Mucosa of gallbladder (tissue), 1 donor: Measurements from ENCODE around the gene INSL3. TPM values are rescaled to one million over a fixed set of nuclear protein-coding genes. Genes with fewer than 3 reads are reported as not detected.
"Not testable (repeated sequence)": the region's sequence is repeated elsewhere in the genome, so short reads cannot be mapped to it uniquely, and the experiment has no call there.

Source experiments
- DNase-seq: peaks from one replicate; pipeline ENCODE4 v3.0.0-alpha.2; 2020; ENCODE audit warnings: low spot score
- total RNA-seq: library from RNA; stranded (reverse); gene quantifications from one replicate; pipeline ENCODE4 v1.2.1, GENCODE V29; 2021
- donor health status: DM: no; HTN: no; CAD: no.

INSL3 gene
- total RNA-seq, 1 donor from 2014 or later = not detected

GRCh38 chr19:17817668-17818363 is 3.5 kb downstream of the INSL3 start:
- no peak for DNase-seq

GRCh38 chr19:17812099-17812498 is 9.2 kb downstream of the INSL3 start:
- no peak for DNase-seq

- no peak for DNase-seq
Observed at GRCh38 chr19:17811681-17812080, 9.6 kb downstream of the INSL3 start.

GRCh38 chr19:17811103-17811502 is 10.2 kb downstream of the INSL3 start:
- no peak for DNase-seq

- no peak for DNase-seq
Observed at GRCh38 chr19:17807731-17808316, 13.5 kb downstream of the INSL3 start.

- DNase-seq = no peak
Observed at GRCh38 chr19:17806945-17807344, 14.4 kb downstream of the INSL3 start.

GRCh38 chr19:17805427-17805826 is 15.9 kb downstream of the INSL3 start:
- no peak for DNase-seq

- DNase-seq = no peak
Observed at GRCh38 chr19:17803264-17803896, 17.9 kb downstream of the INSL3 start.

GRCh38 chr19:17802137-17802858 is 19.0 kb downstream of the INSL3 start:
- no peak for DNase-seq

- DNase-seq = not testable (repeated sequence)
Observed at GRCh38 chr19:17798599-17798998, 22.7 kb downstream of the INSL3 start.

GRCh38 chr19:17797424-17798201 is 23.7 kb downstream of the INSL3 start:
- peak; percentile 91 for DNase-seq

- no peak for DNase-seq
Observed at GRCh38 chr19:17796838-17797423, 24.4 kb downstream of the INSL3 start.

GRCh38 chr19:17796013-17796837 is 25.1 kb downstream of the INSL3 start:
- peak; percentile 57 for DNase-seq

GRCh38 chr19:17795495-17795856 is 25.8 kb downstream of the INSL3 start:
- no peak for DNase-seq

- DNase-seq = peak; percentile 90
Observed at GRCh38 chr19:17794731-17795494, 26.4 kb downstream of the INSL3 start, which contains the start of gene B3GNT3. Gene B3GNT3, plus strand, starts transcription at chr19:17795138. Its CDS starts 12,670 bp downstream, at chr19:17807808.

GRCh38 chr19:17794412-17794730 is 26.9 kb downstream of the INSL3 start:
- no peak for DNase-seq

GRCh38 chr19:17790059-17790780 is 31.1 kb downstream of the INSL3 start:
- DNase-seq = no peak

GRCh38 chr19:17788632-17789031 is 32.7 kb downstream of the INSL3 start:
- DNase-seq = no peak
